ENCODE data around the gene PAX5.

PAX5 gene

GRCh38 chr9:36939655-36940499 lies 94.2 kb downstream of the PAX5 start:
- no peak for TF ChIP-seq CTCF (IDR thresholded peaks at IDR 0.05; ENCODE audit: low read depth, low read length)
- DNase-seq (ENCODE audit: low read depth, low spot score): no peak
- in situ Hi-C loops (cut with HindIII; ENCODE audit: low sequenced_read_pairs): no loop called here
- H3K4me3 ChIP-seq (ENCODE audit: low read depth, low read length): no peak overlapping the region

GRCh38 chr9:36939214-36939613 lies 94.9 kb downstream of the PAX5 start:
- in situ Hi-C loops (cut with HindIII; ENCODE audit: low sequenced_read_pairs): no loop called here
- no peak for DNase-seq (ENCODE audit: low read depth, low spot score)
- no peak overlapping the region for H3K4me3 ChIP-seq (ENCODE audit: low read depth, low read length)
- TF ChIP-seq CTCF (IDR thresholded peaks at IDR 0.05; ENCODE audit: low read depth, low read length): no peak

GRCh38 chr9:36938617-36939016 lies 95.5 kb downstream of the PAX5 start:
- in situ Hi-C loops (cut with HindIII; ENCODE audit: low sequenced_read_pairs): no loop called here
- no peak for DNase-seq (ENCODE audit: low read depth, low spot score)

GRCh38 chr9:36937951-36938350 lies 96.1 kb downstream of the PAX5 start:
- TF ChIP-seq CTCF (IDR thresholded peaks at IDR 0.05; ENCODE audit: low read depth, low read length): no peak
- no peak overlapping the region for H3K4me3 ChIP-seq (ENCODE audit: low read depth, low read length)
- no peak for DNase-seq (ENCODE audit: low read depth, low spot score)
- in situ Hi-C loops (cut with HindIII; ENCODE audit: low sequenced_read_pairs): no loop called here

More at GRCh38 chr9:36938617-36939016, 95.5 kb downstream of the PAX5 start:
- H3K4me3 ChIP-seq (ENCODE audit: low read depth, low read length): no peak overlapping the region
- no peak for TF ChIP-seq CTCF (IDR thresholded peaks at IDR 0.05; ENCODE audit: low read depth, low read length)

GRCh38 chr9:36937346-36937745 lies 96.7 kb downstream of the PAX5 start:
- no peak overlapping the region for H3K4me3 ChIP-seq (ENCODE audit: low read depth, low read length)
- in situ Hi-C loops (cut with HindIII; ENCODE audit: low sequenced_read_pairs): no loop called here
- no peak for TF ChIP-seq CTCF (IDR thresholded peaks at IDR 0.05; ENCODE audit: low read depth, low read length)
- DNase-seq (ENCODE audit: low read depth, low spot score): no peak

GRCh38 chr9:36936498-36936831 lies 97.6 kb downstream of the PAX5 start:
- no peak for DNase-seq (ENCODE audit: low read depth, low spot score)
- in situ Hi-C loops (cut with HindIII; ENCODE audit: low sequenced_read_pairs): no loop called here
- no peak for TF ChIP-seq CTCF (IDR thresholded peaks at IDR 0.05; ENCODE audit: low read depth, low read length)
- no peak overlapping the region for H3K4me3 ChIP-seq (ENCODE audit: low read depth, low read length)

Data from astrocyte of the spinal cord (primary cell).